Measurements from ENCODE around the gene MVB12B. TPM values are rescaled to one million over a fixed set of nuclear protein-coding genes. Genes with fewer than 3 reads are reported as not detected.

Gene MVB12B
- total RNA-seq, 2 donors from 2014 or later, result 5.9 to 8.7 TPM

DNA sequence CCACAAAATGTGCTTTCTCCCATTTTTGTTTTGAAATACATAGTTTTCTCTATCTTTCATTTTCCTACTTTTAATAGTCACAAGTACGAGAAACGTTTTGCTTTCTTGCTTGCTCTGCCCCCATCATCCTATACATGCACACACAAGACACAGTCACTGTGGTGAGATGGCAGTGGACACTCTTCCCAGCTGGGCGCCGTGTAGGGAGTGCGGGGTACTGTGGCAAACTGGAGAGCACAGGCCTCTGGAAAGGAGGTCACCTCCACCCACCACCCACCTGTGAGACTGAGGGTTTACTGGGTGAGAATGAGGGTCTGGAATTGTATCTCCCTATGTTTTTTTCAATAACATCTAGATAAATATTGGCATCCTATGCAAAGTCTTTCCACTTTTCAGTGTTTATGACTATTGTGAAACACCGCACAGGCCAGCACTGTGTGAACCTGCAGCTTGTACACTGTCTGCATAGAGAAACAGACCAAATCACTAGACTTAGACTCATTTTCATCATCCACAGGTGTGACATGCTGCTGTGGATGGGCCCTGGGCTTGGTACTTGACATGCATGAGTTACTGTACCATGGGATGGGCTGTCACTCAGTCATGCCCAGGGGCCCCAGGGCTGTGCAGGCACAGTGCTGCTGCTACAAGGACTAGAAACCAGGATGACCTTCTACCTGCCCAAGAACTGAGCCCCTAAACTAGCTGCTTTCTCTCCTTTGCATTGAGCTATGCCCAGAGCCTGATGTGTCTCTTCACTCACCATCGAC lies 169.0 kb downstream of the MVB12B start:
- no peaks in the 10 kb centered on the region for H3K36me3 ChIP-seq
- no peaks in the 10 kb centered on the region for H3K9me3 ChIP-seq
- no peak overlapping the region for H3K4me3 ChIP-seq
- no peak for DNase-seq (ENCODE audit: low spot score)
- H3K27me3 ChIP-seq, result no peaks in the 10 kb centered on the region
- peaks cover 0 to 18% of the 10 kb centered on the region in 2 donors for H3K4me1 ChIP-seq
- no peak overlapping the region for H3K27ac ChIP-seq
- TF ChIP-seq, protein P1, sequence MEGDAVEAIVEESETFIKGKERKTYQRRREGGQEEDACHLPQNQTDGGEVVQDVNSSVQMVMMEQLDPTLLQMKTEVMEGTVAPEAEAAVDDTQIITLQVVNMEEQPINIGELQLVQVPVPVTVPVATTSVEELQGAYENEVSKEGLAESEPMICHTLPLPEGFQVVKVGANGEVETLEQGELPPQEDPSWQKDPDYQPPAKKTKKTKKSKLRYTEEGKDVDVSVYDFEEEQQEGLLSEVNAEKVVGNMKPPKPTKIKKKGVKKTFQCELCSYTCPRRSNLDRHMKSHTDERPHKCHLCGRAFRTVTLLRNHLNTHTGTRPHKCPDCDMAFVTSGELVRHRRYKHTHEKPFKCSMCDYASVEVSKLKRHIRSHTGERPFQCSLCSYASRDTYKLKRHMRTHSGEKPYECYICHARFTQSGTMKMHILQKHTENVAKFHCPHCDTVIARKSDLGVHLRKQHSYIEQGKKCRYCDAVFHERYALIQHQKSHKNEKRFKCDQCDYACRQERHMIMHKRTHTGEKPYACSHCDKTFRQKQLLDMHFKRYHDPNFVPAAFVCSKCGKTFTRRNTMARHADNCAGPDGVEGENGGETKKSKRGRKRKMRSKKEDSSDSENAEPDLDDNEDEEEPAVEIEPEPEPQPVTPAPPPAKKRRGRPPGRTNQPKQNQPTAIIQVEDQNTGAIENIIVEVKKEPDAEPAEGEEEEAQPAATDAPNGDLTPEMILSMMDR (IDR thresholded peaks at IDR 0.05), result no peak

DNA sequence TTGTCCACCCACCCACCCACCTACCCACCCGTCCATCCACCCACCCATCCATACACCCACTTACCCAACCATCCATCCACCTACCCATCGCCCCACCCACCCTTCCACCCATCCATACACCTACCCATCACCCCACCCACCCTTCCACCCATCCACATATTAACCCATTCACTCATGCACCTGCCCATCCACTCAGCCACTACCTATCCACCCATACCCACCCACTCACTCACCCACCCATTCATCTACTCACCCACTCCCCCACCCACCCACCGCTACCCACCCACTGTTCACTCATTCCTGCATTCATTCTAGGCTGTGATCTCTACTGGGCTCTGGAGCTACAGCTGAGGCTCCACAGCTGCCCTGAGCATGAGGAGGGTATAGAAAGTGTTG lies 169.6 kb downstream of the MVB12B start:
- TF ChIP-seq, protein P1 (IDR thresholded peaks at IDR 0.05), result no peak
- no peaks in the 10 kb centered on the region for H3K9me3 ChIP-seq
- no peak overlapping the region for H3K27ac ChIP-seq
- H3K4me1 ChIP-seq, result peaks cover 0 to 23% of the 10 kb centered on the region in 2 donors
- H3K36me3 ChIP-seq, result no peaks in the 10 kb centered on the region
- DNase-seq (ENCODE audit: low spot score), result no peak
- H3K27me3 ChIP-seq, result no peaks in the 10 kb centered on the region
- no peak overlapping the region for H3K4me3 ChIP-seq

DNA sequence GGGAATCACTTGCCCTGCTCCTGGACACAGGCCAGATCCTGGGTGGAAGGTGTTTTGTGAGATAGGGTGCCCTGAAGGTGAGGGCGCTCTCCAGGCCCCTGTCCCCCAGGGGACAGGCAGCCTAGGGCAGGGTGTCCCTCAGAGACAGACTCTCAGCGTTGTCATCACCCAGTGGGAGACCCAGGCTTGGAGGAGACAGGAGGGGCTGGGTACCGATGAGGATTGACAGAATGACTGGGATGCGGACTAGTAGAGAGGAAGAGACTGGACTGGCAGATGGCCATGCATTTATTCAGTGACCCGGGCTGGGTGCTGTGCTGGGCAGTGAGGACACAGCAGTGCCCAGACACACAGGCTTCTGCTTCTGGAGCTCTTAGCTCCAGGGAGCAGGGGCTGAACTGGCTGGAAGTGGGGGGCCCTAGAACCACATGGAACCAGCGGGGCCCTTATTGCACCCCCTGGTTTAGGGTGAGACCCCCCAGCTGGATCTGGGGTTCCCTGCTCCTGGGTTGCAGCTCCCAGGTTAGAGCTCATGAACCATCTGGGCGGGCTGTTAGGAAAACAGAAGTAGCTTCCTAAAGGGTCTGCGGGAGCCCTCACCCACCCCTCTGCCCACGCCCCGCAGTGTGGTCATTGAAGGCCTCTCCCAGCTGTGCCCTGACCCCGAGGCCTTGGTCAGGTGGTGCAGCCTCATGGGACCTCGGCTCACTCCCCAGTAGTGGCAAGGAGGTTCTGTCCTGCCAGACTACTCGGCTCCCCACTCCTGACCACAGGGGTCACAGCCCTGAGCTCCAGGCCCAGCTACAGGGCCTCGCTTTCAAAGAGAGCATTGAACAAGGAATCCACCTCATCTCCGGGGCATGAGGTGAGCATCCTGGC lies 170.4 kb downstream of the MVB12B start:
- Histone ChIP-seq H3K27ac (no peak overlapping the region), H3K36me3 (no peaks in the 10 kb centered on the region), H3K4me1 (peaks cover 0 to 25% of the 10 kb centered on the region in 2 donors), H3K9me3 (no peaks in the 10 kb centered on the region), H3K27me3 (no peaks in the 10 kb centered on the region), H3K4me3 (no peak overlapping the region)
- DNase-seq (ENCODE audit: low spot score), result no peak
- TF ChIP-seq, protein P1 (IDR thresholded peaks at IDR 0.05), result no peak

DNA sequence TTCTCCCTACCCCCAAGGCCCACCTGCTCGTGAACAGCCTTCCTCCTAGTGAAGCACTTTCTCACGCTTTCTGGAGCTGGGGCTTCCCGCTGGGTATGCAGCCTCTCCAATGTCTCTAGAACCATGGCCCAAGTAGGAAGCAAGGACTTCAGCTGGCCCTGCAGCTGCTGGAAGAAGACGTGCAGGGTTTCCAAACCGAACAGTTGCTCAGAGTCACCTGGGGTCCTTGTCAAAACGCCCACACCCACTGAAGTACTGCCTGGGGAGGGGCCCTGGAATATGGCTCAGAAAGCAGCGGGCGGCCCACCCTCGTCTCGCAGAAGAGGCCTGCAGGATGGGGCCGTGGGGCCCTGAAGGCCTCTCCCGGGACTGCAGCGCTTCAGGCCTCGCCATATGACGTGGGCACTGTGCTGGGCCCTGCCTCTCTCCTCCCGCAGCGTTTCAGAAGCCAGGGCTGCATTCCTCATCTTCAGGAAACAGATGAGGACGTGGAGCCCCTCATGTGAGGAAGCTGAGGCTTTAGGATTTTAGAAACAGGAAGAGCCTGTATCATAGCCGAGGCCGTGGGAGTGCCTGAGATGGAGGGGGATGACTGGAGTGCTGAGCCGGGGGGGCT lies 171.1 kb downstream of the MVB12B start:
- TF ChIP-seq, protein P1 (IDR thresholded peaks at IDR 0.05), result no peak
- DNase-seq (ENCODE audit: low spot score), result no peak
- Histone ChIP-seq H3K4me3 (no peak overlapping the region), H3K36me3 (no peaks in the 10 kb centered on the region), H3K27ac (no peak overlapping the region), H3K4me1 (peaks cover 0 to 25% of the 10 kb centered on the region in 2 donors), H3K9me3 (no peaks in the 10 kb centered on the region), H3K27me3 (no peaks in the 10 kb centered on the region)

DNA sequence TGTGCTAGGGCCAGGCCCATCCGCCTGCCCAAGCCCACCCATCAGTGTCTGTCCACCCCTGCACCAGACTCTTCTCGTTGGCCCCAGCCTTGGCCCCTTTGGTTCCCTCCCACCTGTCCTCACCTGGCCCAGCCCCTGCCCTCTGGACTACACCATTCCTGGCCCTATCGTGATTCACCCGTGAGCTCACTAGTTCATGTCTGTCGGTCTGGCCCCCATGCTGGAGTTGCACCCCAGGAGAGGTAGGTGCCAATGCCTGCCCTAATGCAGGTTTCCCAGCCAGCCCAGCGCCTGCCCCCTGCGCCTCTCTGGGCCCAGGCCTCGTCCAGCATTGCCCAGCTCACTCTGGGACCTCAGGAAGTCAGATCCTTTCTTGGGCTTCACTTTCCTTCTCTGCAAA lies 171.7 kb downstream of the MVB12B start:
- H3K27me3 ChIP-seq, result no peaks in the 10 kb centered on the region
- H3K4me3 ChIP-seq, result no peak overlapping the region
- TF ChIP-seq, protein P1 (IDR thresholded peaks at IDR 0.05), result no peak
- H3K36me3 ChIP-seq, result no peaks in the 10 kb centered on the region
- DNase-seq (ENCODE audit: low spot score), result no peak
- no peaks in the 10 kb centered on the region for H3K9me3 ChIP-seq
- H3K27ac ChIP-seq, result no peak overlapping the region
- peaks cover 0 to 25% of the 10 kb centered on the region in 2 donors for H3K4me1 ChIP-seq
